KMS-11 (cell line): Measurements from ENCODE around the gene RFPL4A.

Experiments
- H2AFZ ChIP-seq: fragments of 200-600 bp; sonication (generic); 2 replicates; pipeline ENCODE4 v1.6.1; 2016; ENCODE audit warnings: antibody characterized with exemption, mixed run types, low read depth
- H3K27ac ChIP-seq: fragments of 200-600 bp; sonication (generic); 2 replicates; pipeline ENCODE4 v1.6.1; 2016; ENCODE audit warnings: mild to moderate bottlenecking, mixed run types
- H3K27me3 ChIP-seq: fragments of 200-600 bp; sonication (generic); 2 replicates; pipeline ENCODE4 v1.6.1; 2017; ENCODE audit warnings: mild to moderate bottlenecking, low read depth, mixed run types, moderate library complexity; ENCODE audit not compliant: insufficient read depth
- H3K36me3 ChIP-seq: fragments of 200-600 bp; sonication (generic); 2 replicates; pipeline ENCODE4 v1.6.1; 2017; ENCODE audit warnings: mild to moderate bottlenecking, mixed run types; ENCODE audit not compliant: insufficient read depth
- H3K4me1 ChIP-seq: fragments of 200-600 bp; sonication (generic); 2 replicates; pipeline ENCODE4 v1.6.1; 2016; ENCODE audit warnings: mild to moderate bottlenecking, low read depth, mixed run types; ENCODE audit not compliant: poor library complexity, severe bottlenecking
- H3K4me2 ChIP-seq: fragments of 200-600 bp; sonication (generic); 2 replicates; pipeline ENCODE4 v1.7.0; 2016; ENCODE audit warnings: mild to moderate bottlenecking, mixed run types
- H3K4me3 ChIP-seq: fragments of 200-600 bp; sonication (generic); IDR thresholded peaks from 2 replicates; pipeline ENCODE4 v1.6.1; 2017; ENCODE audit warnings: low read depth, low read length, mixed read lengths; ENCODE audit not compliant: insufficient read depth
- H3K79me2 ChIP-seq: fragments of 200-600 bp; sonication (generic); 2 replicates; pipeline ENCODE4 v1.6.1; 2016; ENCODE audit warnings: low read depth, mixed run types; ENCODE audit not compliant: insufficient read depth
- H3K9ac ChIP-seq: fragments of 200-600 bp; sonication (generic); 2 replicates; pipeline ENCODE4 v1.6.1; 2016; ENCODE audit warnings: mild to moderate bottlenecking, mixed run types
- H4K20me1 ChIP-seq: fragments of 200-600 bp; sonication (generic); 2 replicates; pipeline ENCODE4 v1.6.1; 2016; ENCODE audit warnings: mild to moderate bottlenecking, mixed run types; ENCODE audit not compliant: insufficient read depth
- TF ChIP-seq, protein P1 (sequence below): fragments of 200-600 bp; sonication (generic); conservative IDR thresholded peaks from 2 replicates; pipeline ENCODE4 v1.6.1; 2017; ENCODE audit warnings: low read depth, mild to moderate bottlenecking, antibody characterized with exemption, low read length, moderate library complexity, mixed read lengths

Gene RFPL4A

DNA sequence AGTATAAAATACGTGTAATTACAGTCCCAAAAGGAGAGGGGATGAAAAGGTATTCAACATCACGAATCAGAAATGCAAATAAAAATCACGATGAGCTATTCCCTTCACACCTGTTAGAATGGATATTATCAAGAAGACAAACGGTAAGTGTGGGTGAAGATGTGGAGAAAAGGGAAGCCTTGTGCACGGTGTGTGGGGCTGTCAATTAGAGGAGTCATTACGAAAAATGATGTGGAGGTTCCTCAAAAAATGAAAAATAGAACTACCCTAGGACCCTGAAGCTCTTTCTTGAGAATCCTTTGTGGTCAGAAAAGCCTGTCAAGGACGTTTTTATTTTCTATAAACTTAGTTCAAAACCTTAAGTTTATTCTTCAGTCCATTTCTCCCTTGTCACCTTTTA is 53.6 kb downstream of the RFPL4A start:
- Histone ChIP-seq H3K4me1 (no peaks in the 10 kb centered on the region), H3K36me3 (no peaks in the 10 kb centered on the region), H3K79me2 (no peaks in the 10 kb centered on the region), H3K4me3 (no peak overlapping the region), H3K27me3 (no peaks in the 10 kb centered on the region), H3K27ac (no peak overlapping the region), H4K20me1 (no peaks in the 10 kb centered on the region), H2AFZ (no peak overlapping the region), H3K4me2 (no peak overlapping the region), H3K9ac (no peak overlapping the region)
- TF ChIP-seq, protein P1, sequence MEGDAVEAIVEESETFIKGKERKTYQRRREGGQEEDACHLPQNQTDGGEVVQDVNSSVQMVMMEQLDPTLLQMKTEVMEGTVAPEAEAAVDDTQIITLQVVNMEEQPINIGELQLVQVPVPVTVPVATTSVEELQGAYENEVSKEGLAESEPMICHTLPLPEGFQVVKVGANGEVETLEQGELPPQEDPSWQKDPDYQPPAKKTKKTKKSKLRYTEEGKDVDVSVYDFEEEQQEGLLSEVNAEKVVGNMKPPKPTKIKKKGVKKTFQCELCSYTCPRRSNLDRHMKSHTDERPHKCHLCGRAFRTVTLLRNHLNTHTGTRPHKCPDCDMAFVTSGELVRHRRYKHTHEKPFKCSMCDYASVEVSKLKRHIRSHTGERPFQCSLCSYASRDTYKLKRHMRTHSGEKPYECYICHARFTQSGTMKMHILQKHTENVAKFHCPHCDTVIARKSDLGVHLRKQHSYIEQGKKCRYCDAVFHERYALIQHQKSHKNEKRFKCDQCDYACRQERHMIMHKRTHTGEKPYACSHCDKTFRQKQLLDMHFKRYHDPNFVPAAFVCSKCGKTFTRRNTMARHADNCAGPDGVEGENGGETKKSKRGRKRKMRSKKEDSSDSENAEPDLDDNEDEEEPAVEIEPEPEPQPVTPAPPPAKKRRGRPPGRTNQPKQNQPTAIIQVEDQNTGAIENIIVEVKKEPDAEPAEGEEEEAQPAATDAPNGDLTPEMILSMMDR = no peak
